CD4-positive, alpha-beta T cell treated with Interleukin-6 at 100 ng/mL for 8 hours (primary cell): ENCODE measurements around the gene RPL28.

Experiments
- DNase-seq: peaks from one replicate; pipeline ENCODE4 v3.0.0-alpha.2; 2020; ENCODE audit warnings: mixed read lengths, low spot score

The RPL28 gene

DNA sequence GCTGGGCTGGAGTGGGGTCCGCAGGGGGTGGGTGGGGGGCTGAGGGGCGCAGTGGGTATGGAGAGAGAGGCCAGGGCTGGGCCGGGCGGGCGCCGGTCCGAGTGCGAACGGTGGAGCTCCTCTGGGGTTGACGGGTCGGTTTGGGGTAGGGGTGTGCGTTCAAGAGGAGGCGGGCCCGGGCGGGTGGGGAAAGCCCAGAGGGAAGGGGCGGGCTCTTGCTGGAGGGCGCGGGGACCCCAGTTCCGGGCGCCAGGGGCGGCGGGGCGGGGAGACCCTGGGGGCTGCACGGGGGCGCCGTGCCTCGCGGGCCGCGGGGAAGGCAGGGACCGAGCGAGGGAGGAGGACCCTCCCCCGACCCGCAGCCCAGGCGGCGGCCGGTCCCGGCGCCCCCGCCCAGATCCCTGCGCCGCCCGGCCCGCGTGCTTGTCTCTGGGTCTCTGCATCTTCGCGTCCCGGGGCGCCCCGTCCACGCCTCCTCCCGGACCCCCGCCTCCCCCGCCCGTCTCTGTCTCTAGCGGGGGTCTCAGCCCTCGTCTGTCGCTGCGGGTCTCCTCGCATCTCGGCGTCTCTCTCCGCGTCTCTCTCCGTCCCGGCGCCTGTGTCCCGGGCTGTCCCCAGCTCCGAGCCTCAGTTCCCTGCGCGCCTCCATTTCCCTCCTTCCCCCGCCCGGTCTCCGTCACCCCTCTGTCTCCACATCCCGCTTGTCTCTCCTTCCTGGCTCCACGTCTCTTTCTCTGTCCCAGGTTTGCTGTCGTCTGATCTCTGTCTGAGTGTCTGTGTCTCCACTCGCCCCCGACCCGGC, 65.6 kb downstream of the RPL28 start:
- no peak for DNase-seq

GRCh38 chr19:55451965-55452748, 66.4 kb downstream of the RPL28 start:
- DNase-seq, result no peak
